Measurements from ENCODE around the gene SDK1.

DNA sequence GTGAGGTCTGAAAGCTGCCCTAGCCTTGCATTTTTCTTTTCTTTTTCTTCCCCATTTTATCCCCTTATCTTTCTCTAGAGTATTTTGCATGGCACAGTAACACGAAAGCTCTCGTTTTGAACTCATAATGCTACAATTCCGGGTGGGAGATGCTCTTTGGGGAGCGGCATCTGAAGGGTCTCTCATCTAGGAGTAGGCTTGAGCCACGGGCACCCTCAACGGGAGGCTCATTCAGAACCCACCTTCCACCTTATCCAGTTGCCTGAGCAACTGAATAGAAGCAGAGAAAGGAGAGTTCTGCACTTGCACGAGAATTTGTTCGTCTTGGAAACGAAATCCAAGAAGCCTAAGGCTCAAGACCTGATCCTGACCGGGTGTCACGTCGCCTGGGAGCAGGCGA is 777.5 kb downstream of the SDK1 start:
- TF ChIP-seq POLR2A (IDR thresholded peaks at IDR 0.05) (no peak), POLR2AphosphoS5 (IDR thresholded peaks at IDR 0.05) (no peak)
- TF ChIP-seq, protein P1, sequence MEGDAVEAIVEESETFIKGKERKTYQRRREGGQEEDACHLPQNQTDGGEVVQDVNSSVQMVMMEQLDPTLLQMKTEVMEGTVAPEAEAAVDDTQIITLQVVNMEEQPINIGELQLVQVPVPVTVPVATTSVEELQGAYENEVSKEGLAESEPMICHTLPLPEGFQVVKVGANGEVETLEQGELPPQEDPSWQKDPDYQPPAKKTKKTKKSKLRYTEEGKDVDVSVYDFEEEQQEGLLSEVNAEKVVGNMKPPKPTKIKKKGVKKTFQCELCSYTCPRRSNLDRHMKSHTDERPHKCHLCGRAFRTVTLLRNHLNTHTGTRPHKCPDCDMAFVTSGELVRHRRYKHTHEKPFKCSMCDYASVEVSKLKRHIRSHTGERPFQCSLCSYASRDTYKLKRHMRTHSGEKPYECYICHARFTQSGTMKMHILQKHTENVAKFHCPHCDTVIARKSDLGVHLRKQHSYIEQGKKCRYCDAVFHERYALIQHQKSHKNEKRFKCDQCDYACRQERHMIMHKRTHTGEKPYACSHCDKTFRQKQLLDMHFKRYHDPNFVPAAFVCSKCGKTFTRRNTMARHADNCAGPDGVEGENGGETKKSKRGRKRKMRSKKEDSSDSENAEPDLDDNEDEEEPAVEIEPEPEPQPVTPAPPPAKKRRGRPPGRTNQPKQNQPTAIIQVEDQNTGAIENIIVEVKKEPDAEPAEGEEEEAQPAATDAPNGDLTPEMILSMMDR (IDR thresholded peaks at IDR 0.05), result no peak
